ENCODE results near the gene FARS2. TPM values are rescaled to one million over a fixed set of nuclear protein-coding genes. Genes with fewer than 3 reads are reported as not detected.

The FARS2 gene
- polyA plus RNA-seq, 1 of the 3 experiments (the other 2 are of a cell fraction), result 12.5 TPM

GRCh38 chr6:5220443-5220842, 40.9 kb upstream of the FARS2 start:
- 100% methylated on average over 1 of the region's 1 CpG for WGBS (ENCODE audit: low lambda C conversion rate)
- no peaks in the 10 kb centered on the region for H3K79me2 ChIP-seq (ENCODE audit: insufficient read depth)
- no peaks in the 10 kb centered on the region for H3K9me3 ChIP-seq
- no peak overlapping the region for H3K4me3 ChIP-seq (ENCODE audit: low read depth in 2 of 2, low read length in 1 of 2)
- ChIA-PET POLR2A (no interaction called here), CTCF (interaction anchor here (0.6 to 2.4 kb wide), 2 partner anchors 28 to 77 kb away, joined by 3 to 9 read pairs; no protein-coding TSS in a partner anchor)
- TF ChIP-seq RCOR1 (IDR thresholded peaks at IDR 0.05; ENCODE audit: low read length), result no peak
- TF ChIP-seq, protein P1, sequence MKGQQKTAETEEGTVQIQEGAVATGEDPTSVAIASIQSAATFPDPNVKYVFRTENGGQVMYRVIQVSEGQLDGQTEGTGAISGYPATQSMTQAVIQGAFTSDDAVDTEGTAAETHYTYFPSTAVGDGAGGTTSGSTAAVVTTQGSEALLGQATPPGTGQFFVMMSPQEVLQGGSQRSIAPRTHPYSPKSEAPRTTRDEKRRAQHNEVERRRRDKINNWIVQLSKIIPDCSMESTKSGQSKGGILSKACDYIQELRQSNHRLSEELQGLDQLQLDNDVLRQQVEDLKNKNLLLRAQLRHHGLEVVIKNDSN (IDR thresholded peaks at IDR 0.05; ENCODE audit: borderline replicate concordance, low read depth), result no peak
- H4K20me1 ChIP-seq (ENCODE audit: insufficient read depth), result no peaks in the 10 kb centered on the region
- no peak overlapping the region for H3K9ac ChIP-seq
- no peak overlapping the region for H3K4me2 ChIP-seq
- peaks cover 0 to 2% of the 10 kb centered on the region in 2 experiments; a peak in 2 of 4 replicates for H3K4me1 ChIP-seq (ENCODE audit: control insufficient read depth in 1 of 2, insufficient read depth in 2 of 2, low read depth in 1 of 2, low read length in 1 of 2)
- H2AFZ ChIP-seq (ENCODE audit: low read depth), result no peak overlapping the region
- H3K27ac ChIP-seq (ENCODE audit: low read depth in 2 of 2, low read length in 1 of 2), result no peak overlapping the region
- H3K36me3 ChIP-seq (replicated peaks in 1 of 2; ENCODE audit: control insufficient read depth in 1 of 2, insufficient read depth in 2 of 2, low read length in 1 of 2), result peaks cover 8 to 9% of the 10 kb centered on the region in 2 experiments
- H3K27me3 ChIP-seq (ENCODE audit: insufficient read depth), result no peaks in the 10 kb centered on the region
- H3K9me2 ChIP-seq, result no peaks in the 10 kb centered on the region
- DNase-seq, result no peak
- peaks cover 5% of the 10 kb centered on the region for H3F3A ChIP-seq (replicated peaks; ENCODE audit: insufficient read depth)

- POLR2A ChIA-PET, result no interaction called here
- Histone ChIP-seq H3K4me3 (ENCODE audit: low read depth in 2 of 2, low read length in 1 of 2) (no peak overlapping the region), H3K4me1 (ENCODE audit: control insufficient read depth in 1 of 2, insufficient read depth in 2 of 2, low read depth in 1 of 2, low read length in 1 of 2) (no peaks in the 10 kb centered on the region; a peak in 1 of 4 replicates), H3K9ac (no peak overlapping the region), H3K79me2 (ENCODE audit: insufficient read depth) (peaks cover 7% of the 10 kb centered on the region), H3K4me2 (no peak overlapping the region), H3K36me3 (replicated peaks in 1 of 2; ENCODE audit: control insufficient read depth in 1 of 2, insufficient read depth in 2 of 2, low read length in 1 of 2) (peaks cover 4 to 7% of the 10 kb centered on the region in 2 experiments), H2AFZ (ENCODE audit: low read depth) (no peak overlapping the region), H3K9me2 (no peaks in the 10 kb centered on the region), H4K20me1 (ENCODE audit: insufficient read depth) (no peaks in the 10 kb centered on the region), H3K27me3 (ENCODE audit: insufficient read depth) (no peaks in the 10 kb centered on the region), H3F3A (replicated peaks; ENCODE audit: insufficient read depth) (no peaks in the 10 kb centered on the region), H3K9me3 (no peaks in the 10 kb centered on the region), H3K27ac (ENCODE audit: low read depth in 2 of 2, low read length in 1 of 2) (no peak overlapping the region)
- no peak for TF ChIP-seq TEAD4 (IDR thresholded peaks at IDR 0.05; ENCODE audit: borderline replicate concordance, insufficient read depth)
- no peak for DNase-seq
- CTCF ChIA-PET, result interaction anchor here (1.5 kb wide), 1 partner anchor 9 kb away, joined by 5 read pairs; no protein-coding TSS in a partner anchor
- 91% methylated on average over 6 of the region's 6 CpGs for WGBS (ENCODE audit: low lambda C conversion rate)
Measured at GRCh38 chr6:5223309-5223708, 38.0 kb upstream of the FARS2 start.

GRCh38 chr6:5229356-5229755, 32.0 kb upstream of the FARS2 start:
- Histone ChIP-seq H3K27ac (ENCODE audit: low read depth in 2 of 2, low read length in 1 of 2) (no peak overlapping the region), H3K4me3 (ENCODE audit: low read depth in 2 of 2, low read length in 1 of 2) (no peak overlapping the region), H3K27me3 (ENCODE audit: insufficient read depth) (no peaks in the 10 kb centered on the region), H3F3A (replicated peaks; ENCODE audit: insufficient read depth) (no peaks in the 10 kb centered on the region), H3K9me2 (no peaks in the 10 kb centered on the region), H3K36me3 (replicated peaks in 1 of 2; ENCODE audit: control insufficient read depth in 1 of 2, insufficient read depth in 2 of 2, low read length in 1 of 2) (peaks cover 0 to 4% of the 10 kb centered on the region in 2 experiments), H3K79me2 (ENCODE audit: insufficient read depth) (peaks cover 9% of the 10 kb centered on the region), H3K4me1 (ENCODE audit: control insufficient read depth in 1 of 2, insufficient read depth in 2 of 2, low read depth in 1 of 2, low read length in 1 of 2) (0 out of 4 replicates have a peak, but pooled peaks cover 0 to 5% of the 10 kb centered on the region in 2 experiments), H3K9me3 (no peaks in the 10 kb centered on the region), H4K20me1 (ENCODE audit: insufficient read depth) (no peaks in the 10 kb centered on the region), H3K4me2 (no peak overlapping the region), H2AFZ (ENCODE audit: low read depth) (no peak overlapping the region), H3K9ac (no peak overlapping the region)
- ChIA-PET CTCF (no interaction called here), POLR2A (no interaction called here)
- DNase-seq, result no peak
- 100% methylated on average over 3 of the region's 3 CpGs for WGBS (ENCODE audit: low lambda C conversion rate)
- no peak for TF ChIP-seq FOXM1 (IDR thresholded peaks at IDR 0.05; ENCODE audit: low read depth)
- no peak for TF ChIP-seq MEF2A (IDR thresholded peaks at IDR 0.05; ENCODE audit: borderline replicate concordance, low read depth)
- TF ChIP-seq, protein P2, sequence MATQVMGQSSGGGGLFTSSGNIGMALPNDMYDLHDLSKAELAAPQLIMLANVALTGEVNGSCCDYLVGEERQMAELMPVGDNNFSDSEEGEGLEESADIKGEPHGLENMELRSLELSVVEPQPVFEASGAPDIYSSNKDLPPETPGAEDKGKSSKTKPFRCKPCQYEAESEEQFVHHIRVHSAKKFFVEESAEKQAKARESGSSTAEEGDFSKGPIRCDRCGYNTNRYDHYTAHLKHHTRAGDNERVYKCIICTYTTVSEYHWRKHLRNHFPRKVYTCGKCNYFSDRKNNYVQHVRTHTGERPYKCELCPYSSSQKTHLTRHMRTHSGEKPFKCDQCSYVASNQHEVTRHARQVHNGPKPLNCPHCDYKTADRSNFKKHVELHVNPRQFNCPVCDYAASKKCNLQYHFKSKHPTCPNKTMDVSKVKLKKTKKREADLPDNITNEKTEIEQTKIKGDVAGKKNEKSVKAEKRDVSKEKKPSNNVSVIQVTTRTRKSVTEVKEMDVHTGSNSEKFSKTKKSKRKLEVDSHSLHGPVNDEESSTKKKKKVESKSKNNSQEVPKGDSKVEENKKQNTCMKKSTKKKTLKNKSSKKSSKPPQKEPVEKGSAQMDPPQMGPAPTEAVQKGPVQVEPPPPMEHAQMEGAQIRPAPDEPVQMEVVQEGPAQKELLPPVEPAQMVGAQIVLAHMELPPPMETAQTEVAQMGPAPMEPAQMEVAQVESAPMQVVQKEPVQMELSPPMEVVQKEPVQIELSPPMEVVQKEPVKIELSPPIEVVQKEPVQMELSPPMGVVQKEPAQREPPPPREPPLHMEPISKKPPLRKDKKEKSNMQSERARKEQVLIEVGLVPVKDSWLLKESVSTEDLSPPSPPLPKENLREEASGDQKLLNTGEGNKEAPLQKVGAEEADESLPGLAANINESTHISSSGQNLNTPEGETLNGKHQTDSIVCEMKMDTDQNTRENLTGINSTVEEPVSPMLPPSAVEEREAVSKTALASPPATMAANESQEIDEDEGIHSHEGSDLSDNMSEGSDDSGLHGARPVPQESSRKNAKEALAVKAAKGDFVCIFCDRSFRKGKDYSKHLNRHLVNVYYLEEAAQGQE (IDR thresholded peaks at IDR 0.05; ENCODE audit: low read depth, low read length), result no peak
- no peak for TF ChIP-seq NFIC (IDR thresholded peaks at IDR 0.05; ENCODE audit: borderline replicate concordance)
- no peak for TF ChIP-seq MXI1 (IDR thresholded peaks at IDR 0.05; ENCODE audit: low read depth, low read length)
- no peak for TF ChIP-seq JUND (IDR thresholded peaks at IDR 0.05)
- TF ChIP-seq, protein P3, sequence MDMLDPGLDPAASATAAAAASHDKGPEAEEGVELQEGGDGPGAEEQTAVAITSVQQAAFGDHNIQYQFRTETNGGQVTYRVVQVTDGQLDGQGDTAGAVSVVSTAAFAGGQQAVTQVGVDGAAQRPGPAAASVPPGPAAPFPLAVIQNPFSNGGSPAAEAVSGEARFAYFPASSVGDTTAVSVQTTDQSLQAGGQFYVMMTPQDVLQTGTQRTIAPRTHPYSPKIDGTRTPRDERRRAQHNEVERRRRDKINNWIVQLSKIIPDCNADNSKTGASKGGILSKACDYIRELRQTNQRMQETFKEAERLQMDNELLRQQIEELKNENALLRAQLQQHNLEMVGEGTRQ (IDR thresholded peaks at IDR 0.05; ENCODE audit: borderline replicate concordance, low read depth, low read length), result no peak
